HEK293 (cell line): ENCODE data around the gene ANO6.

ENCODE experiments used
- CTCF ChIA-PET: fragments of 350-600 bp; formaldehyde crosslinking; extraction: SDS; loops from one replicate; lab custom pipeline; 2021; ENCODE audit warnings: antibody characterized with exemption; lab: Yijun Ruan, JAX
- POLR2A ChIA-PET: fragments of 300-600 bp; formaldehyde crosslinking; extraction: SDS; loops from one replicate; lab custom pipeline; 2020; ENCODE audit warnings: antibody characterized with exemption, inconsistent platforms; lab: Yijun Ruan, JAX
- H3K27ac ChIP-seq: fragments of 200-500 bp; sonication (Bioruptor generic); 2 replicates; pipeline ENCODE4 v1.5.1; 2014; ENCODE audit warnings: low read depth, low read length, control low read depth, inconsistent platforms; ENCODE audit errors: extremely low read depth
- H3K36me3 ChIP-seq, 2 experiments: fragments of 200-500 bp in 1 of 2; sonication (Bioruptor generic) in 1 of 2; 1 replicate in 1 of 2; 2 replicates in 1 of 2; pipeline ENCODE4 v1.5.1; 2014 to 2017; ENCODE audit warnings: inconsistent platforms in 2 of 2, low read length in 2 of 2; ENCODE audit not compliant: control insufficient read depth in 2 of 2, insufficient read depth in 1 of 2
- H3K4me1 ChIP-seq: fragments of 200-500 bp; sonication (Bioruptor generic); 2 replicates; pipeline ENCODE4 v1.5.1; 2014; ENCODE audit warnings: mild to moderate bottlenecking, low read length, inconsistent platforms; ENCODE audit not compliant: control insufficient read depth, insufficient read depth
- H3K4me3 ChIP-seq: 2 replicates; pipeline ENCODE4 v1.5.1; 2011; ENCODE audit warnings: low read depth, mild to moderate bottlenecking, control low read depth, low read length, moderate library complexity
- H3K9me3 ChIP-seq: fragments of 200-500 bp; sonication (Bioruptor generic); 2 replicates; pipeline ENCODE4 v1.5.1; 2014; ENCODE audit warnings: low read depth, low read length, inconsistent platforms; ENCODE audit not compliant: control insufficient read depth, insufficient read depth
- KLF9 ChIP-seq: fragments of 450-650 bp; formaldehyde crosslinking; IDR thresholded peaks from 2 replicates; pipeline ENCODE4 v1.5.1; 2016; ENCODE audit warnings: missing biosample characterization, missing genetic modification characterization, low read depth
- PATZ1 ChIP-seq: fragments of 450-650 bp; formaldehyde crosslinking; IDR thresholded peaks from 2 replicates; pipeline ENCODE4 v1.5.1; 2016; ENCODE audit warnings: missing biosample characterization, missing genetic modification characterization
- PRDM1 ChIP-seq: fragments of 450-650 bp; formaldehyde crosslinking; IDR thresholded peaks from 2 replicates; pipeline ENCODE4; 2016; ENCODE audit warnings: missing biosample characterization, missing genetic modification characterization
- REPIN1 ChIP-seq: fragments of 450-650 bp; formaldehyde crosslinking; IDR thresholded peaks from 2 replicates; pipeline ENCODE4 v1.5.1; 2017; ENCODE audit warnings: missing biosample characterization, missing genetic modification characterization, low read depth
- SETDB1 ChIP-seq: IDR thresholded peaks from one replicate; pipeline ENCODE4 v1.6.1; 2017; ENCODE audit warnings: mild to moderate bottlenecking, low read length, moderate library complexity, mixed read lengths; ENCODE audit not compliant: insufficient read length
- SP2 ChIP-seq: fragments of 450-650 bp; formaldehyde crosslinking; IDR thresholded peaks from 2 replicates; pipeline ENCODE4 v1.5.1; 2016; ENCODE audit warnings: missing biosample characterization, missing genetic modification characterization
- ZBTB7A ChIP-seq: fragments of 450-650 bp; formaldehyde crosslinking; IDR thresholded peaks from 2 replicates; pipeline ENCODE4 v1.5.1; 2016; ENCODE audit warnings: low read depth, missing biosample characterization, missing genetic modification characterization
- ZNF114 ChIP-seq: fragments of 450-650 bp; formaldehyde crosslinking; IDR thresholded peaks from 2 replicates; pipeline ENCODE4 v1.5.0; 2017; ENCODE audit warnings: missing biosample characterization, missing genetic modification characterization
- ZNF157 ChIP-seq: fragments of 450-650 bp; formaldehyde crosslinking; IDR thresholded peaks from 2 replicates; pipeline ENCODE4 v1.5.1; 2016; ENCODE audit warnings: missing biosample characterization, missing genetic modification characterization
- ZNF18 ChIP-seq: fragments of 450-650 bp; formaldehyde crosslinking; IDR thresholded peaks from 2 replicates; pipeline ENCODE4 v1.5.1; 2016; ENCODE audit warnings: missing biosample characterization, missing genetic modification characterization
- ZNF223 ChIP-seq: fragments of 450-650 bp; formaldehyde crosslinking; IDR thresholded peaks from 2 replicates; pipeline ENCODE4 v1.5.1; 2016; ENCODE audit warnings: missing biosample characterization, missing genetic modification characterization
- ZNF274 ChIP-seq, 2 experiments: fragments of 200-500 bp in 1 of 2; fragments of 450-650 bp in 1 of 2; sonication (Bioruptor generic) in 1 of 2; formaldehyde crosslinking in 1 of 2; IDR thresholded peaks; 2 replicates each; pipeline versions ENCODE4 v1.5.1 to v1.6.1; 2014 to 2016; ENCODE audit warnings: borderline replicate concordance in 1 of 2, inconsistent platforms in 1 of 2, low read length in 1 of 2, missing biosample characterization in 1 of 2, missing genetic modification characterization in 1 of 2
- ZNF473 ChIP-seq: fragments of 450-650 bp; formaldehyde crosslinking; IDR thresholded peaks from 2 replicates; pipeline ENCODE4 v1.5.1; 2017; ENCODE audit warnings: missing biosample characterization, missing genetic modification characterization
- ZNF501 ChIP-seq: fragments of 450-650 bp; formaldehyde crosslinking; IDR thresholded peaks from 2 replicates; pipeline ENCODE4 v1.5.1; 2016; ENCODE audit warnings: missing biosample characterization, missing genetic modification characterization
- ZNF521 ChIP-seq: fragments of 450-650 bp; formaldehyde crosslinking; IDR thresholded peaks from 2 replicates; pipeline ENCODE4 v1.5.1; 2017; ENCODE audit warnings: missing biosample characterization, mild to moderate bottlenecking, missing genetic modification characterization
- ZNF621 ChIP-seq: fragments of 450-650 bp; formaldehyde crosslinking; IDR thresholded peaks from 2 replicates; pipeline ENCODE4 v1.5.1; 2017; ENCODE audit warnings: missing biosample characterization, missing genetic modification characterization
- ZNF626 ChIP-seq: fragments of 450-650 bp; sonication (Bioruptor Pico); formaldehyde crosslinking; IDR thresholded peaks from 2 replicates; pipeline ENCODE4 v1.5.1; 2018; ENCODE audit warnings: missing biosample characterization, missing genetic modification characterization, inconsistent platforms
- ZNF670 ChIP-seq: fragments of 450-650 bp; formaldehyde crosslinking; IDR thresholded peaks from 2 replicates; pipeline ENCODE4 v1.5.1; 2016; ENCODE audit warnings: missing biosample characterization, missing genetic modification characterization, low read depth
- ZNF747 ChIP-seq: fragments of 450-650 bp; formaldehyde crosslinking; IDR thresholded peaks from 2 replicates; pipeline ENCODE4 v1.5.1; 2016; ENCODE audit warnings: missing biosample characterization, missing genetic modification characterization
- ZNF792 ChIP-seq: fragments of 450-650 bp; formaldehyde crosslinking; IDR thresholded peaks from 2 replicates; pipeline ENCODE4 v1.5.1; 2016; ENCODE audit warnings: missing biosample characterization, missing genetic modification characterization

Gene ANO6

GRCh38 chr12:45462506-45462905 lies 246.6 kb downstream of the ANO6 start:
- ChIA-PET POLR2A (no interaction called here), CTCF (interaction anchor here (0.7 kb wide), 1 partner anchor 338 kb away, joined by 3 read pairs; no protein-coding TSS in a partner anchor)
- no peaks in the 10 kb centered on the region for H3K9me3 ChIP-seq
- H3K4me1 ChIP-seq: no peaks in the 10 kb centered on the region
- H3K36me3 ChIP-seq: no peaks in the 10 kb centered on the region
- no peak for TF ChIP-seq KLF9 (tag by site-specific recombination)
- TF ChIP-seq ZNF621 (tag by site-specific recombination): no peak
- no peak for TF ChIP-seq ZNF18 (tag by site-specific recombination)
- TF ChIP-seq SETDB1: no peak
- TF ChIP-seq, all 188 proteins: peak for 0
- Histone ChIP-seq H3K27ac (no peak overlapping the region), H3K4me3 (no peak overlapping the region)

GRCh38 chr12:45464699-45465098 lies 248.8 kb downstream of the ANO6 start:
- Histone ChIP-seq H3K9me3 (no peaks in the 10 kb centered on the region), H3K27ac (no peak overlapping the region), H3K36me3 (no peaks in the 10 kb centered on the region), H3K4me3 (no peak overlapping the region), H3K4me1 (no peaks in the 10 kb centered on the region)
- ChIA-PET POLR2A (no interaction called here), CTCF (interaction anchor here (0.6 to 0.8 kb wide), 2 partner anchors 14 to 287 kb away, joined by 3 to 4 read pairs; no protein-coding TSS in a partner anchor)
- peak; percentile 67; the same call in 1 of the 2 replicates for TF ChIP-seq PRDM1 (tag by site-specific recombination)
- no peak for TF ChIP-seq ZNF792 (tag by site-specific recombination)

- no peak overlapping the region for H3K27ac ChIP-seq
- H3K9me3 ChIP-seq: no peaks in the 10 kb centered on the region
- TF ChIP-seq REPIN1 (tag by site-specific recombination): no peak
- TF ChIP-seq ZNF157: no peak
- H3K4me1 ChIP-seq: no peaks in the 10 kb centered on the region
- H3K4me3 ChIP-seq: no peak overlapping the region
- no peaks in the 10 kb centered on the region for H3K36me3 ChIP-seq
- ChIA-PET CTCF (no interaction called here), POLR2A (no interaction called here)
These were observed 253.1 kb downstream of the ANO6 start for GRCh38 chr12:45468751-45469615.

GRCh38 chr12:45469902-45470301 lies 254.0 kb downstream of the ANO6 start:
- ChIA-PET POLR2A (no interaction called here), CTCF (no interaction called here)
- TF ChIP-seq ZNF223 (tag by site-specific recombination): no peak
- TF ChIP-seq ZNF114 (tag by site-specific recombination): no peak
- TF ChIP-seq PATZ1 (tag by site-specific recombination): no peak
- no peak for TF ChIP-seq ZNF670 (tag by site-specific recombination)
- TF ChIP-seq ZNF473 (tag by site-specific recombination): no peak
- no peak for TF ChIP-seq ZNF521 (tag by site-specific recombination)
- TF ChIP-seq ZNF501 (tag by site-specific recombination): no peak
- no peak for TF ChIP-seq ZBTB7A (tag by site-specific recombination)
- TF ChIP-seq ZNF747: no peak
- no peak for TF ChIP-seq SP2
- TF ChIP-seq ZNF274 (IDR thresholded peaks at IDR 0.05; ENCODE audit: low read length): no peak
- TF ChIP-seq ZNF274 (tag by site-specific recombination; IDR thresholded peaks at IDR 0.05; ENCODE audit: borderline replicate concordance): no peak
- TF ChIP-seq ZNF626 (tag by site-specific recombination): no peak

More at GRCh38 chr12:45469902-45470301, 254.0 kb downstream of the ANO6 start:
- Histone ChIP-seq H3K27ac (no peak overlapping the region), H3K36me3 (no peaks in the 10 kb centered on the region), H3K4me3 (no peak overlapping the region), H3K4me1 (no peaks in the 10 kb centered on the region), H3K9me3 (no peaks in the 10 kb centered on the region)
